ENCODE data around the gene ZNF467.

DNA sequence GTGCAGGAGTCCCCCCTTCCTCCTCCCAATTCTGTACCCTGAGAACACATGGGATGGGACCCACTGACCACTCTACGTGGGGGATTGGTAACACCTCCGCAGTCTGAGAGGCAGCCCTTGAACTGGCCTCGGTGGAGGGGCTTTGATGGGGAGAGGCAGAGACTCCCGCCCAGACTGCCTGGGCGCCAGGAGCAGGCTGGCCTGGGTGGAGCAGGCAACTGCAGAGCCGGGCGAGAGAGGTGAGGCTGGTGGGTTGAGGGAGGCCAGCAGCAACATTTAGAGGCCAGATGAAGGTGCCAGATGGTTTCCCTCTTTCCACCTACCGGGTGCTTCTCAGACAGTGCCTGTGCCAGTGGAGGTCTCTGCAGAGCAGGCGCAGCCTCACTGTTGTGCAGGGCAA is 30.7 kb upstream of the ZNF467 start:
- TF ChIP-seq, protein P1, sequence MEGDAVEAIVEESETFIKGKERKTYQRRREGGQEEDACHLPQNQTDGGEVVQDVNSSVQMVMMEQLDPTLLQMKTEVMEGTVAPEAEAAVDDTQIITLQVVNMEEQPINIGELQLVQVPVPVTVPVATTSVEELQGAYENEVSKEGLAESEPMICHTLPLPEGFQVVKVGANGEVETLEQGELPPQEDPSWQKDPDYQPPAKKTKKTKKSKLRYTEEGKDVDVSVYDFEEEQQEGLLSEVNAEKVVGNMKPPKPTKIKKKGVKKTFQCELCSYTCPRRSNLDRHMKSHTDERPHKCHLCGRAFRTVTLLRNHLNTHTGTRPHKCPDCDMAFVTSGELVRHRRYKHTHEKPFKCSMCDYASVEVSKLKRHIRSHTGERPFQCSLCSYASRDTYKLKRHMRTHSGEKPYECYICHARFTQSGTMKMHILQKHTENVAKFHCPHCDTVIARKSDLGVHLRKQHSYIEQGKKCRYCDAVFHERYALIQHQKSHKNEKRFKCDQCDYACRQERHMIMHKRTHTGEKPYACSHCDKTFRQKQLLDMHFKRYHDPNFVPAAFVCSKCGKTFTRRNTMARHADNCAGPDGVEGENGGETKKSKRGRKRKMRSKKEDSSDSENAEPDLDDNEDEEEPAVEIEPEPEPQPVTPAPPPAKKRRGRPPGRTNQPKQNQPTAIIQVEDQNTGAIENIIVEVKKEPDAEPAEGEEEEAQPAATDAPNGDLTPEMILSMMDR (IDR thresholded peaks at IDR 0.05), result no peak
- no peak for TF ChIP-seq POLR2AphosphoS5 (IDR thresholded peaks at IDR 0.05; ENCODE audit: low read depth, low read length)
- no peak for TF ChIP-seq SIN3A (IDR thresholded peaks at IDR 0.05; ENCODE audit: borderline replicate concordance, insufficient read depth, low read depth, low read length)

Measured in Panc1 (cell line).